H1 (cell line): Measurements from ENCODE around the gene SNHG17. TPM values are rescaled to one million over a fixed set of nuclear protein-coding genes. Genes with fewer than 3 reads are reported as not detected.
"Not testable (repeated sequence)": the region's sequence is repeated elsewhere in the genome, so short reads cannot be mapped to it uniquely, and the experiment has no call there.

ENCODE experiments used
- CTCF ChIA-PET: fragments of 300-600 bp; sonication (Branson Sonifier 250); formaldehyde crosslinking; loops from one replicate; lab custom pipeline; 2021; ENCODE audit not compliant: partially characterized antibody; lab: Charles Lee
- POLR2A ChIA-PET: fragments of 300-600 bp; sonication (Branson Sonifier 250); formaldehyde crosslinking; loops from one replicate; lab custom pipeline; 2021; ENCODE audit warnings: inconsistent platforms; ENCODE audit not compliant: partially characterized antibody; lab: Charles Lee
- DNase-seq, 2 experiments: peaks; one replicate each; pipeline versions ENCODE4 v3.0.0 to v3.0.0-alpha.2; 2010 to 2022; ENCODE audit warnings: low spot score in 2 of 2, low read depth in 1 of 2, mixed read lengths in 1 of 2
- FAIRE-seq: peaks from 2 replicates; lab custom pipeline; 2011; peaks lifted over from hg19 to GRCh38; lab: Jason Lieb, UNC
- H2AFZ ChIP-seq: 2 replicates; pipeline ENCODE4 v1.8.1; 2012; ENCODE audit warnings: low read length, inconsistent platforms
- H2AK5ac ChIP-seq: 2 replicates; pipeline ENCODE4 v1.6.1; 2013; ENCODE audit warnings: low read depth, low read length
- H2BK120ac ChIP-seq: replicated peaks from 2 replicates; pipeline ENCODE3; 2013; ENCODE audit warnings: low read depth, low read length, inconsistent platforms
- H2BK12ac ChIP-seq: 2 replicates; pipeline ENCODE4 v1.6.1; 2013; ENCODE audit warnings: low read depth, low read length
- H2BK15ac ChIP-seq: 2 replicates; pipeline ENCODE4 v1.6.1; 2013; ENCODE audit warnings: low read length
- H2BK20ac ChIP-seq: 2 replicates; pipeline ENCODE4 v1.6.1; 2013; ENCODE audit warnings: low read length
- H2BK5ac ChIP-seq: 2 replicates; pipeline ENCODE4 v1.6.1; 2013; ENCODE audit warnings: low read depth, low read length
- H3K14ac ChIP-seq: 2 replicates; pipeline ENCODE4 v1.6.1; 2013; ENCODE audit warnings: inconsistent platforms; ENCODE audit not compliant: insufficient read length
- H3K18ac ChIP-seq: 2 replicates; pipeline ENCODE4 v1.6.1; 2013; ENCODE audit warnings: low read length; ENCODE audit errors: extremely low read depth
- H3K23ac ChIP-seq: 2 replicates; pipeline ENCODE4 v1.6.1; 2013; ENCODE audit warnings: inconsistent platforms; ENCODE audit not compliant: insufficient read length
- H3K23me2 ChIP-seq: 2 replicates; pipeline ENCODE4 v1.6.1; 2013; ENCODE audit warnings: low read depth, low read length
- H3K27ac ChIP-seq: 2 replicates; pipeline ENCODE4 v1.6.1; 2011; ENCODE audit warnings: low read depth, low read length, inconsistent platforms
- H3K27me3 ChIP-seq, 4 experiments: replicated peaks in 1 of 4; 1 replicate in 1 of 4; 2 replicates in 3 of 4; pipeline versions ENCODE4 v1.6.1 to v1.8.1; 2011 to 2013; ENCODE audit warnings: low read length in 3 of 4, mild to moderate bottlenecking in 3 of 4, inconsistent platforms in 2 of 4, mixed read lengths in 2 of 4, moderate library complexity in 1 of 4; ENCODE audit not compliant: control insufficient read depth in 3 of 4, insufficient read depth in 3 of 4; ENCODE audit errors: extremely low read depth in 1 of 4
- H3K36me3 ChIP-seq, 4 experiments: 2 replicates each; pipeline versions ENCODE4 v1.6.1 to v1.8.1; 2011 to 2013; ENCODE audit warnings: mild to moderate bottlenecking in 4 of 4, low read length in 3 of 4, moderate library complexity in 2 of 4, control low read depth in 1 of 4, inconsistent platforms in 1 of 4; ENCODE audit not compliant: insufficient read depth in 4 of 4, control insufficient read depth in 2 of 4
- H3K4ac ChIP-seq: replicated peaks from 2 replicates; pipeline ENCODE3; 2013; ENCODE audit warnings: low read length, low read depth, mixed read lengths, inconsistent platforms; ENCODE audit not compliant: insufficient read length
- H3K4me1 ChIP-seq, 4 experiments: replicated peaks in 1 of 4; 1 replicate in 1 of 4; 2 replicates in 3 of 4; pipeline versions ENCODE4 v1.6.1 to v1.8.1; 2011 to 2013; ENCODE audit warnings: low read length in 3 of 4, inconsistent platforms in 2 of 4, mixed read lengths in 1 of 4; ENCODE audit not compliant: insufficient read depth in 4 of 4, control insufficient read depth in 3 of 4
- H3K4me2 ChIP-seq, 2 experiments: 2 replicates each; pipeline versions ENCODE4 v1.6.1 to v1.8.1; 2011 to 2013; ENCODE audit warnings: low read depth in 2 of 2, low read length in 2 of 2, control low read depth in 1 of 2, inconsistent platforms in 1 of 2, mild to moderate bottlenecking in 1 of 2; ENCODE audit not compliant: insufficient read depth in 1 of 2
- H3K4me3 ChIP-seq, 4 experiments: fragments of 200-600, 300-600 bp in 1 of 4; sonication (generic), shearing (Covaris generic), sonication (Bioruptor Twin) in 1 of 4; 2 replicates each; pipeline versions ENCODE4 v1.5.1 to v1.8.1; 2011 to 2016; ENCODE audit warnings: low read length in 4 of 4, low read depth in 3 of 4, control low read depth in 2 of 4, inconsistent platforms in 2 of 4, mild to moderate bottlenecking in 2 of 4, mixed read lengths in 1 of 4, moderate library complexity in 1 of 4; ENCODE audit not compliant: insufficient read depth in 2 of 4; ENCODE audit errors: extremely low read depth in 1 of 4
- H3K56ac ChIP-seq: replicated peaks from 2 replicates; pipeline ENCODE3; 2013; ENCODE audit warnings: low read depth, mild to moderate bottlenecking, mixed read lengths, low read length, inconsistent platforms; ENCODE audit not compliant: insufficient read length
- H3K79me1 ChIP-seq: 2 replicates; pipeline ENCODE4 v1.6.1; 2013; ENCODE audit warnings: low read depth, low read length, control low read depth
- H3K79me2 ChIP-seq, 2 experiments: 2 replicates each; pipeline versions ENCODE4 v1.6.1 to v1.8.1; 2012 to 2013; ENCODE audit warnings: low read length in 2 of 2, mild to moderate bottlenecking in 2 of 2, inconsistent platforms in 1 of 2; ENCODE audit not compliant: insufficient read depth in 2 of 2, control insufficient read depth in 1 of 2
- H3K9ac ChIP-seq, 4 experiments: replicated peaks in 1 of 4; 1 replicate in 1 of 4; 2 replicates in 3 of 4; pipeline versions ENCODE4 v1.6.1 to v1.8.1; 2011 to 2013; ENCODE audit warnings: low read depth in 3 of 4, low read length in 3 of 4, control low read depth in 2 of 4, mild to moderate bottlenecking in 2 of 4, moderate library complexity in 2 of 4, inconsistent platforms in 1 of 4; ENCODE audit errors: extremely low read depth in 1 of 4
- H3K9me3 ChIP-seq, 2 experiments: 2 replicates each; pipeline versions ENCODE4 v1.6.1 to v1.8.1; 2012 to 2013; ENCODE audit warnings: mild to moderate bottlenecking in 2 of 2, moderate library complexity in 2 of 2, control low read depth in 1 of 2, inconsistent platforms in 1 of 2, low read depth in 1 of 2, low read length in 1 of 2, mixed read lengths in 1 of 2; ENCODE audit not compliant: insufficient read depth in 2 of 2
- H4K20me1 ChIP-seq, 2 experiments: replicated peaks in 1 of 2; 2 replicates each; pipeline versions ENCODE3 to v1.8.1; 2011 to 2013; ENCODE audit warnings: inconsistent platforms in 2 of 2, low read length in 2 of 2, mild to moderate bottlenecking in 1 of 2; ENCODE audit not compliant: insufficient read depth in 2 of 2, control insufficient read depth in 1 of 2
- H4K5ac ChIP-seq: 2 replicates; pipeline ENCODE4 v1.6.1; 2013; ENCODE audit warnings: low read length, low read depth, mixed read lengths, inconsistent platforms; ENCODE audit not compliant: insufficient read length
- H4K8ac ChIP-seq: 2 replicates; pipeline ENCODE4 v1.8.0; 2013; ENCODE audit warnings: mild to moderate bottlenecking, moderate library complexity, low read length, inconsistent platforms; ENCODE audit not compliant: insufficient read depth; ENCODE audit errors: extremely low read depth
- H4K91ac ChIP-seq: replicated peaks from 2 replicates; pipeline ENCODE3; 2013; ENCODE audit warnings: low read length, mixed read lengths, inconsistent platforms; ENCODE audit not compliant: insufficient read length
- WGBS, 2 experiments: shearing (Covaris generic) in 1 of 2; methylation state at CpG; one replicate each; pipeline versions ENCODE4 v1.1.6 to v1.1.7; 2013 to 2015; ENCODE audit warnings: low lambda C conversion rate in 2 of 2, mixed read lengths in 2 of 2, inconsistent platforms in 1 of 2, low coverage in 1 of 2, missing lambda C conversion rate in 1 of 2; ENCODE audit not compliant: insufficient replicate concordance in 2 of 2, insufficient coverage in 1 of 2, insufficient read length in 1 of 2; ENCODE audit errors: extremely low coverage in 1 of 2, missing lambda C conversion rate in 1 of 2; 5-methylcytosine and 5-hydroxymethylcytosine counted together
- polyA plus RNA-seq, 7 experiments: library from polyadenylated mRNA; depleted of rRNA in 3 of 7; stranded (reverse) in 5 of 7; unstranded in 2 of 7; fragments of >200 nt in 5 of 7; fragments of 200-250 nt in 2 of 7; gene quantifications; 1 replicate in 5 of 7; 2 replicates in 1 of 7; 4 replicates in 1 of 7; pipeline versions ENCODE4 v1.2.1 to v1.2.3, GENCODE V29; 2011 to 2013; ENCODE audit warnings: missing spikeins in 2 of 7, mixed read lengths in 2 of 7
- total RNA-seq: library from RNA; stranded (reverse); fragmentation: NEBNext Ultra II Directional; extraction: Animal tissue kit (Norgen Biotek cat#: 25700); gene quantifications from 2 replicates; pipeline ENCODE4 v1.2.1, GENCODE V29; 2021

SNHG17 gene
- total and polyA plus RNA-seq, 2 of the 8 experiments (the other 6 are each of a cell fraction or from before 2014, with no cell fraction given): 59.4 to 59.8 TPM

- H3K4ac ChIP-seq, DNase-seq, H3K79me2 ChIP-seq, H3K9ac ChIP-seq, H2BK12ac ChIP-seq, H3K27ac ChIP-seq, H4K5ac ChIP-seq, POLR2A ChIA-PET, H3K23ac ChIP-seq, FAIRE-seq, H3K14ac ChIP-seq, H2AFZ ChIP-seq, H3K9me3 ChIP-seq, H3K23me2 ChIP-seq, H4K8ac ChIP-seq, H4K20me1 ChIP-seq, H2BK15ac ChIP-seq, H4K91ac ChIP-seq, H2AK5ac ChIP-seq, H2BK5ac ChIP-seq, H3K18ac ChIP-seq, H3K79me1 ChIP-seq, H2BK120ac ChIP-seq, H3K27me3 ChIP-seq, H3K36me3 ChIP-seq, H2BK20ac ChIP-seq, H3K4me1 ChIP-seq, H3K4me2 ChIP-seq, H3K56ac ChIP-seq, H3K4me3 ChIP-seq: not testable (repeated sequence)
- WGBS, 2 experiments: 100% methylated on average over 2 of the region's 2 CpGs; no CpG with 5 or more reads in 1 of the 2 experiments
- CTCF ChIA-PET: interaction anchor here (2.2 to 16.7 kb wide), 2 partner anchors 58 to 93 kb away, joined by 6 to 231 read pairs; partner anchors contain the start of gene BPI
These were observed 39.3 kb downstream of the SNHG17 start for GRCh38 chr20:38395751-38396395.
